Activated B cell treated with CpG ODN at 0.5 μM for 24 hours (primary cell): Measurements from ENCODE around the gene DSP. TPM values are rescaled to one million over a fixed set of nuclear protein-coding genes. Genes with fewer than 3 reads are reported as not detected.

Experiments used
- ATAC-seq: fragments of 200-7000 bp; cut with Tn5 transposase; one replicate; pipeline ENCODE4 v1.10.0; 2021; ENCODE audit warnings: low read depth, mild to moderate bottlenecking, moderate library complexity
- CTCF ChIA-PET: fragments of 350-600 bp; sonication (Branson Sonifier 250); formaldehyde crosslinking; loops from one replicate; lab custom pipeline; 2021; ENCODE audit warnings: antibody characterized with exemption; lab: Charles Lee
- POLR2A ChIA-PET: fragments of 350-600 bp; sonication (Branson Sonifier 250); formaldehyde crosslinking; loops from one replicate; lab custom pipeline; 2021; ENCODE audit warnings: antibody characterized with exemption; lab: Charles Lee
- DNase-seq: peaks from one replicate; pipeline ENCODE4 v3.0.0; 2022
- H3K27ac Mint-ChIP-seq: one replicate; pipeline ENCODE4 v1.8.0; 2020; ENCODE audit warnings: mixed read lengths
- H3K27me3 Mint-ChIP-seq: one replicate; pipeline ENCODE4 v1.8.0; 2021; ENCODE audit warnings: mixed read lengths
- H3K36me3 Mint-ChIP-seq: one replicate; pipeline ENCODE4 v1.8.0; 2021; ENCODE audit warnings: low read depth, mixed read lengths
- H3K4me1 Mint-ChIP-seq: one replicate; pipeline ENCODE4 v1.8.0; 2021; ENCODE audit warnings: mixed read lengths
- H3K4me3 Mint-ChIP-seq: one replicate; pipeline ENCODE4 v1.8.0; 2020; ENCODE audit warnings: mild to moderate bottlenecking, mixed read lengths
- H3K9me3 Mint-ChIP-seq: one replicate; pipeline ENCODE4 v1.8.0; 2020; ENCODE audit warnings: mixed read lengths
- intact Hi-C: fragments of 100-400 bp; cut with micrococcal nuclease; formaldehyde crosslinking; loops from one replicate; pipeline ENCODE4 v1.15.1; 2024
- total RNA-seq: library from RNA; stranded (reverse); gene quantifications from 2 replicates; pipeline ENCODE4 v1.2.3, GENCODE V29; 2022
- TF ChIP-seq, protein P1 (sequence below): fragments of 200-600 bp; IDR thresholded peaks from one replicate; pipeline ENCODE4 v1.8.0; 2022; ENCODE audit warnings: antibody characterized with exemption, mild to moderate bottlenecking

The DSP gene
- total RNA-seq, 1 donor from 2014 or later = 0.02 TPM

GRCh38 chr6:7546896-7547295, 5.4 kb downstream of the DSP start:
- DNase-seq (no peak), ATAC-seq (no peak)
- CTCF ChIA-PET = no interaction called here
- no peak overlapping the region for H3K27ac Mint-ChIP-seq
- peaks cover 31% of the 10 kb centered on the region for H3K27me3 Mint-ChIP-seq
- no peaks in the 10 kb centered on the region for H3K9me3 Mint-ChIP-seq
- intact Hi-C loops = no loop called here
- H3K36me3 Mint-ChIP-seq = no peaks in the 10 kb centered on the region
- POLR2A ChIA-PET = interaction anchor here (0.6 kb wide), 1 partner anchor 42 kb away, joined by 3 read pairs; no protein-coding TSS in a partner anchor
- peaks cover 2% of the 10 kb centered on the region for H3K4me1 Mint-ChIP-seq
- TF ChIP-seq, protein P1, sequence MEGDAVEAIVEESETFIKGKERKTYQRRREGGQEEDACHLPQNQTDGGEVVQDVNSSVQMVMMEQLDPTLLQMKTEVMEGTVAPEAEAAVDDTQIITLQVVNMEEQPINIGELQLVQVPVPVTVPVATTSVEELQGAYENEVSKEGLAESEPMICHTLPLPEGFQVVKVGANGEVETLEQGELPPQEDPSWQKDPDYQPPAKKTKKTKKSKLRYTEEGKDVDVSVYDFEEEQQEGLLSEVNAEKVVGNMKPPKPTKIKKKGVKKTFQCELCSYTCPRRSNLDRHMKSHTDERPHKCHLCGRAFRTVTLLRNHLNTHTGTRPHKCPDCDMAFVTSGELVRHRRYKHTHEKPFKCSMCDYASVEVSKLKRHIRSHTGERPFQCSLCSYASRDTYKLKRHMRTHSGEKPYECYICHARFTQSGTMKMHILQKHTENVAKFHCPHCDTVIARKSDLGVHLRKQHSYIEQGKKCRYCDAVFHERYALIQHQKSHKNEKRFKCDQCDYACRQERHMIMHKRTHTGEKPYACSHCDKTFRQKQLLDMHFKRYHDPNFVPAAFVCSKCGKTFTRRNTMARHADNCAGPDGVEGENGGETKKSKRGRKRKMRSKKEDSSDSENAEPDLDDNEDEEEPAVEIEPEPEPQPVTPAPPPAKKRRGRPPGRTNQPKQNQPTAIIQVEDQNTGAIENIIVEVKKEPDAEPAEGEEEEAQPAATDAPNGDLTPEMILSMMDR = no peak
- H3K4me3 Mint-ChIP-seq = no peak overlapping the region

GRCh38 chr6:7547315-7547714, 5.8 kb downstream of the DSP start:
- POLR2A ChIA-PET = interaction anchor here (0.6 kb wide), 1 partner anchor 42 kb away, joined by 3 read pairs; no protein-coding TSS in a partner anchor
- ATAC-seq (no peak), DNase-seq (no peak)
- no peaks in the 10 kb centered on the region for H3K36me3 Mint-ChIP-seq
- TF ChIP-seq, protein P1 = no peak
- H3K4me1 Mint-ChIP-seq = peaks cover 2% of the 10 kb centered on the region
- no peaks in the 10 kb centered on the region for H3K9me3 Mint-ChIP-seq
- no peak overlapping the region for H3K4me3 Mint-ChIP-seq
- peaks cover 31% of the 10 kb centered on the region for H3K27me3 Mint-ChIP-seq
- CTCF ChIA-PET = no interaction called here
- no peak overlapping the region for H3K27ac Mint-ChIP-seq
- intact Hi-C loops = no loop called here

- Mint-ChIP-seq H3K27me3 (peaks cover 23% of the 10 kb centered on the region), H3K27ac (no peak overlapping the region), H3K4me3 (no peak overlapping the region)
Measured at GRCh38 chr6:7550433-7550801, 8.9 kb downstream of the DSP start.

DNA sequence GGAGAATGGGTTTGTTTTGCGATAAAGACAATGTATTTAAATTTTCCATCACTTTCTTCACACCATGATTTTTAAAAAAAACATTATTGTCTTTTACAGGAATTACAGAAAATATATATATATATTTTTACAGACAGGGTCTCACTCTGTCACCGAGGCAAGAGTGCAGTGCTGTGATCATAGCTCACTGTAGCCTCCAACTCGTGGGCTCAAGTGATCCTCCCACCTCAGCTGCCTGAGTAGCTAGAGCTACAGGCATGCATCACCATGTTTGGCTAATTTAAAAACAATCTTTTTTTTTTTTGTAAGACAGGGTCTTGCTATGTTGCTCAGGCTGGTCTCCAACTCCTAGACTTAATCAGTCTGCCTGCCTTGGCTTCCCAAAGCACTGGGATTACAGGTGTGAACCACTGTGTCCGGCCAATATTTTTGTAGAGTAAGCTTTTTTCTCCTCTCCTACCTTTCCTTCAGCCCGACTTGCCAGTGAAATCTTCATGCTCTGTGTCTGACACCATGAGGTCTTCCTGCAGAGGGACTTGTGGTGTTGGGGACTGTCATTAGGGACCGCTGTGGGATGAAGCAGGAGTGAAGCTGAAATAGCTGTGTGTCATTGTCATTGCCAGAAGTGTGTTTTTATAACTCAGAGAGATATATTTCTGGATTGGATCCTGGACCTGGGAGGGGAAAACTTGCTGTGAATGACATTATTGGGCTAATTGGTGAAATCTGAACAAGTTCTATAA, 13.2 kb downstream of the DSP start:
- ChIA-PET CTCF (no interaction called here), POLR2A (no interaction called here)
- intact Hi-C loops = no loop called here
- ATAC-seq = no peak
- Mint-ChIP-seq H3K4me3 (no peak overlapping the region), H3K36me3 (no peaks in the 10 kb centered on the region), H3K27me3 (peaks cover 24% of the 10 kb centered on the region), H3K27ac (no peak overlapping the region), H3K4me1 (no peaks in the 10 kb centered on the region), H3K9me3 (no peaks in the 10 kb centered on the region)
- no peak for DNase-seq
- TF ChIP-seq, protein P1 = no peak

More at GRCh38 chr6:7550433-7550801, 8.9 kb downstream of the DSP start:
- POLR2A ChIA-PET = no interaction called here
- CTCF ChIA-PET = no interaction called here
- Mint-ChIP-seq H3K36me3 (no peaks in the 10 kb centered on the region), H3K9me3 (no peaks in the 10 kb centered on the region), H3K4me1 (no peaks in the 10 kb centered on the region)
- TF ChIP-seq, protein P1 = no peak
- no peak for ATAC-seq
- DNase-seq = no peak
- intact Hi-C loops = no loop called here

- no peaks in the 10 kb centered on the region for H3K36me3 Mint-ChIP-seq
- ChIA-PET POLR2A (no interaction called here), CTCF (no interaction called here)
- H3K27ac Mint-ChIP-seq = no peak overlapping the region
- DNase-seq = no peak
- no peaks in the 10 kb centered on the region for H3K4me1 Mint-ChIP-seq
- TF ChIP-seq, protein P1 = no peak
- H3K27me3 Mint-ChIP-seq = peaks cover 29% of the 10 kb centered on the region
- intact Hi-C loops = no loop called here
- no peak overlapping the region for H3K4me3 Mint-ChIP-seq
- ATAC-seq = no peak
- no peaks in the 10 kb centered on the region for H3K9me3 Mint-ChIP-seq
Measured at GRCh38 chr6:7555671-7556070, 14.2 kb downstream of the DSP start.
